Vagina (tissue), 2 donors: ENCODE measurements around the gene NUP188.

ENCODE experiments used
- CTCF ChIP-seq, 3 experiments: fragments of 450-650 bp in 2 of 3; fragments of 200-600 bp in 1 of 3; sonication (generic) in 1 of 3; IDR thresholded peaks; one replicate each; pipeline ENCODE4 v1.5.1; 2017 to 2019; ENCODE audit warnings: antibody characterized with exemption in 3 of 3, mild to moderate bottlenecking in 2 of 3, moderate library complexity in 2 of 3
- POLR2A ChIP-seq, 2 donors: fragments of 450-650 bp; IDR thresholded peaks; one replicate each; pipeline ENCODE4 v1.6.1; 2017; ENCODE audit warnings: antibody characterized with exemption in 2 of 2, mild to moderate bottlenecking in 2 of 2, moderate library complexity in 2 of 2
- POLR2AphosphoS5 ChIP-seq, 2 donors: sonication (generic); formaldehyde crosslinking; IDR thresholded peaks; one replicate each; pipeline ENCODE4 v1.9.0; 2017; ENCODE audit warnings: antibody characterized with exemption in 2 of 2, mild to moderate bottlenecking in 2 of 2, low read depth in 1 of 2; ENCODE audit not compliant: insufficient read depth in 1 of 2

GRCh38 chr9:128920381-128921058, 27.0 kb upstream of the NUP188 start, which contains the start of gene PHYHD1:
- TF ChIP-seq CTCF (IDR thresholded peaks at IDR 0.05) = no peak
- no peak for TF ChIP-seq POLR2A (IDR thresholded peaks at IDR 0.05)
- peak in 1 of 2 donors; percentile 70 for TF ChIP-seq POLR2AphosphoS5 (IDR thresholded peaks at IDR 0.05; ENCODE audit: insufficient read depth in 1 of 2, low read depth in 1 of 2)
